Left forelimb (tissue), 1 donor: ENCODE data around the gene LMTK3.
A peak's percentile ranks its signal among the peaks of the same experiment; 100 is the strongest.

Source experiments
- DNase-seq: peaks from one replicate; pipeline ENCODE4 v3.0.0-alpha.2; 2018; ENCODE audit warnings: low spot score

Gene LMTK3

DNA sequence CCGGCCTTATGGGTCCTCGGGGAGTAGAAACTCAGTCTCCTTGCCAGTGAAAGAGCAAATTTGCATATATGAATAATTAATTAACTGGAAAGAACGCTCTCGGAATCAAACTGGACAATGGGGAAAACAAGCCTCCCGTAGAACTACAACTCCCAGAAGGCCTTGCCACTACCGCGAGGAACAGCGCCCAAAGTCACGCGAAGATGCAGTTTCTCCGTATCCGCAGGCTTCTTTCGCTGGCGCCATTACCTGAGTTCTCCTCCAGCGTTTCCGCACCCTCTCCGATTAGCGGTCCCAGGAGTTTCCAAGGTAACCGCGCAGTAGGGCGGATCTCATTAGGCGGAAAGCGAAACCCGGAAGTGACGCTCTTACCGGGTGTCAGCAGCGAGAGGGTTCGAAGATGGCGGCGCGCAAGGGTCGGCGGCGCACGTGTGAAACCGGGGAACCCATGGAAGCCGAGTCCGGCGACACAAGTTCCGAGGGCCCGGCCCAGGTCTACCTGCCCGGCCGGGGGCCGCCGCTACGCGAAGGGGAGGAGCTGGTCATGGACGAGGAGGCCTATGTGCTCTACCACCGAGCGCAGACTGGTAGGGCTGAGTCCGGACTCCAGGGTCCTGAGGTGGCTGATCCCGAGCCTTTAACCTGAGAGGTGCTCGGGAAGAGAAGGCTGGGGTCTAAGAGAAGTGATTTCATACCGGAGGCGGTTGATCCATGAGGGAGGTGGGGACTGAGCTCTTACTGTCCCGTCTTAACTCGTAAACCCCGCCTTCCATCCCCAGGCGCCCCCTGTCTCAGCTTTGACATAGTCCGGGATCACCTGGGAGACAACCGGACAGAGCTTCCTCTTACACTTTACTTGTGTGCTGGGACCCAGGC lies 65.8 kb downstream of the LMTK3 start, which contains the start of gene GRWD1:
Gene GRWD1 (plus strand): TSS at position 378 of the 876 bp plus-strand sequence. CDS start 23 bp downstream, at position 401.
- DNase-seq, result peak; percentile 93

GRCh38 chr19:48445256-48445605 lies 66.4 kb downstream of the LMTK3 start:
- no peak for DNase-seq

DNA sequence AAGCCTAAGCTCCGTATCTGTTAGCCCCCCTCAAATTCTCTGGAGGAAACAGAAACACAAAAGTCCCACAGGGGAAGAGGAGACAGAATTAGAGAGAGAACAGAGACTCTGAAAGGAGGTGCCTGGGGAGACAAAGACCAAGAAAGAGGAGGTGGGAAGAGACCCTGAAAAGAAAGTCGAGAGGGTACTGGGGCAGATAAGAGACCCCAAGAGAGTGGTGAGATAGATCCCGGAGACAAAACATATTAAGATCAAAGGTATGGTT lies 66.8 kb downstream of the LMTK3 start:
- no peak for DNase-seq

DNA sequence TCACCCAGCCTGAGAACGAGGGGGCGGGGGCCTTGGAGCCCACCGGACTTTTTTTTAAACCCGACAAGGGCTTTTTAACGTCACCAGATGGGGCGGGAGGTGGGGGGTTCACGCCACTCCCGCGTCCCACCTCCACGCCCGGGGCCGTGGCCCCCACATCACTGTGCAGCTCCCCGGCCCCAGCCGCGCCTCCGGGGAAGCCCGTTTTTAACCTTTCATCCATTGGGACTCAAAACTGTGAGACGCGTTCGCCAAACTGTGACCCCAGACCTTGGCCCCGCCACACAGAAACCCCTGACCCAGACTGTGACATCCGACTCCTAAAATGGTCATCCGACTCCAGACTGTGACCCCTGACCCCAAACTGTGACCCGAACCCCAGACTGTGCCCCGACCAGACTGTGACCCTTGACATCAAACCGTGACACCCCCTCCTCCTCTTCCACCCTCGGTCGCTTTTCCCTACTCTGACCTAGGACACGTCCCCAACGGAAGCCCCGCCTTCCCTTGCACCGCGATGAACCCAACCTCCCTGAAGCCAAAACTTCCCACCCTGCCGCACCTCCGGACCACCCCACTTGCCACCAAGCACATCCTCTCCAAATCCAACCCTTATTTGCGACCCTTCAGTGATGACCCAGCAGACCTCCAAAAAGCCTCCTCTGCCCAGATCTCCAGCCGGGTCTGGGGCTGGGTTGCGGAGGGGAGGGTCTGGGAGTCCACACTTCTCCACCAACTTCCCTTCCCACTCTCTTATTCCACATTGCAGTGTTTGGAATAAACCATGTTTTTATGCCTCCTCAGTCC lies 67.3 kb downstream of the LMTK3 start:
- no peak for DNase-seq

DNA sequence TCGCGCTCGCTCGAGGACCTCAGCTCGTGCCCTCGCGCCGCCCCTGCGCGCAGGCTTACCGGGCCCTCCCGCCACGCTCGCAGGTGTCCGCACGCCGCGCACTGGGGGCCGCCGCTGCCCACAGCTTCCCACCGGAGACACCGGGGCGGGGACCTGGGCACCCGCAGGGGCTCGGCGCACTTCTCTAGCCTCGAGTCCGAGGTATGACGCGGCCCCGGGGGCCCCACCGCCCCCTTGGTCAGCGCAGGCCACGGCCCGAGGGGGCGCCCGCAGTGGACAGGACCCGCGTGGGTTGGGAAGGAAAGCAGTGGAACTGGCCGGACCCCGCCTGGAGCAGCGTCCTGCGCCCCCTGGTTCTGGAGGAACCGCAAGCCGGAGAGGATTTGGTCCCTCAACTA lies 67.9 kb downstream of the LMTK3 start:
- DNase-seq, result no peak

DNA sequence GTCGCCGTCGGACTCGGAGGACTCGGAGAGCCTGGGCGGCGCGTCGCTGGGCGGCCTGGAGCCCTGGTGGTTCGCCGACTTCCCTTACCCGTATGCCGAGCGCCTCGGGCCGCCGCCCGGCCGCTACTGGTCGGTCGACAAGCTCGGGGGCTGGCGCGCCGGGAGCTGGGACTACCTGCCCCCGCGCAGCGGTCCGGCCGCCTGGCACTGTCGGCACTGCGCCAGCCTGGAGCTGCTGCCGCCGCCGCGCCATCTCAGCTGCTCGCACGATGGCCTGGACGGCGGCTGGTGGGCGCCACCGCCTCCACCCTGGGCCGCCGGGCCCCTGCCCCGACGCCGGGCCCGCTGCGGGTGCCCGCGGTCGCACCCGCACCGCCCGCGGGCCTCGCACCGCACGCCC lies 68.4 kb downstream of the LMTK3 start:
- no peak for DNase-seq

- DNase-seq, result no peak
Measured at GRCh38 chr19:48442116-48443035, 69.3 kb downstream of the LMTK3 start.

DNA sequence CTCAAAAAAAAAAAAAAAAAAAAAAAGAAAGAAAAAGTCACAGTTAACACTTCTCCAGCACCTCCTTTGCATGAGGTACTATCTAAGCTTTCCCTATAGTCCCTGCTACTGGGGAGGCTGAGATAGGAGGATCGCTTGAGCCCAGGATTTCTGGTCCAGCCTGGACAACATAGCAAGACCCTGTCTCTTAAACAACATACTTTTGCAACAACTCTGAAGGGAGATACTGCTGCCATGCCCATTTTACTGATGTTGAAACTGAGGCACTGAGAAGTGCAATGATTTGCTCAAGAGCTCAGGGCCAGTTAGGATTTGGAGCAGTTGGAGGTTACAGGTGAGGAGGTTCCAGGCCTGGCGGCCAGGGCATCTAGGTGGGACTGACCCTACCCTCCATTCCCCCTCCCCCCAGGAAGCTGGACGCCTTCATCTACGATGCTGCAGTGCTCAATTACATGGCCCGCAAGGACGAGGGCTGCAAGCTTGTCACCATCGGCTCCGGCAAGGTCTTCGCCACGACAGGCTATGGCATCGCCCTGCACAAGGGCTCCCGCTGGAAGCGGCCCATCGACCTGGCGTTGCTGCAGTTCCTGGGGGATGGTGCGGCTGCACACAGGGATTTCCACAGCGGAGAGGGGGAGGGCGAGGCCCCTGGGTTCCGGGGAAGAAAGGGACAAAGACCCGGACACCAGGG lies 70.1 kb downstream of the LMTK3 start:
- DNase-seq, result no peak

DNA sequence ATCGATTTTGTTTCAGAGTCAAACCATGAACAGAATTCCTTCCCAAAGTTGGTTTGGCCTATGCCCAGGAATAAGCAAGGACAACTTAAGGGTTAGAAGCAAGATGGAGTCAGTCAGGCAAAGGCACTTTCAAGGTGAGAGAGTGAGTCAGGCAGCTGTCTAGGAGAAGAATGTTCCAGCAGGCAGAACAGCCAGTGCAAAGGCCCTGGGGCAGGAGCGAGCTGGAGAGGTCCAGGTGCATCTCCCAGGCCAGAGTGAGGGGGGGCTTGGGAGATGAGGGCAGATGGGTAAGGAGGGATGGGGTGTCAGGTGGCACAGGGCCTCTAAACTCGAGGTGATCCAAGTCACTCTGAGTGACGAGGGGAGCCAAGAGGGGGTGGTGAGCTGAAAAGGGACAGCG lies 75.0 kb downstream of the LMTK3 start:
- no peak for DNase-seq
